ENCODE data around the gene GNG7.

GRCh38 chr19:2670217-2670616, 32.3 kb downstream of the GNG7 start:
- TF ChIP-seq POLR2A (IDR thresholded peaks at IDR 0.05; ENCODE audit: low read depth, low read length) (no peak), REST (IDR thresholded peaks at IDR 0.05; ENCODE audit: low read depth, low read length) (no peak), NFYA (IDR thresholded peaks at IDR 0.05; ENCODE audit: borderline replicate concordance, low read depth, low read length) (no peak), EZH2 (IDR thresholded peaks at IDR 0.05; ENCODE audit: borderline replicate concordance, control insufficient read depth, low read depth, low read length) (no peak), BMI1 (IDR thresholded peaks at IDR 0.05; ENCODE audit: borderline replicate concordance) (no peak), ZNF24 (IDR thresholded peaks at IDR 0.05) (no peak), HDAC2 (IDR thresholded peaks at IDR 0.05) (no peak), RBBP5 (conservative IDR thresholded peaks at IDR 0.05) (no peak), ZNF217 (IDR thresholded peaks at IDR 0.05) (no peak), KDM1A (IDR thresholded peaks at IDR 0.05; ENCODE audit: borderline replicate concordance) (no peak)

All from GM12878 (cell line).